IMR-90 (cell line): ENCODE results near the gene CAMTA1. TPM values are rescaled to one million over a fixed set of nuclear protein-coding genes. Genes with fewer than 3 reads are reported as not detected.

Source experiments
- ATAC-seq: fragments of 200-7000 bp; cut with Tn5 transposase; 2 replicates; pipeline ENCODE4 v1.9.1; 2020; ENCODE audit warnings: low read depth, mild to moderate bottlenecking, moderate library complexity
- BruUV-seq: library from RNA; stranded (reverse); fragments of 400-500 nt; replicated peaks from 2 replicates; lab custom pipeline; 2021; lab: Mats Ljungman, UMichigan
- CTCF ChIA-PET: fragments of 300-600 bp; formaldehyde crosslinking; extraction: SDS; loops from one replicate; lab custom pipeline; 2021; ENCODE audit warnings: antibody characterized with exemption; lab: Yijun Ruan, JAX
- POLR2A ChIA-PET: fragments of 300-600 bp; sonication (Branson Sonifier 250); formaldehyde crosslinking; loops from one replicate; lab custom pipeline; 2022; ENCODE audit warnings: antibody characterized with exemption; ENCODE audit not compliant: unreplicated experiment; lab: Charles Lee
- DNase-seq: peaks from one replicate; pipeline ENCODE4 v3.0.0; 2013
- H2AFZ ChIP-seq: replicated peaks from 2 replicates; pipeline ENCODE3; 2013; ENCODE audit warnings: low read length, mild to moderate bottlenecking; ENCODE audit not compliant: poor library complexity
- H2AK5ac ChIP-seq: 2 replicates; pipeline ENCODE4 v1.6.1; 2013; ENCODE audit warnings: low read depth, low read length, inconsistent platforms
- H2AK9ac ChIP-seq: replicated peaks from 2 replicates; pipeline ENCODE3; 2013; ENCODE audit warnings: mild to moderate bottlenecking, low read depth, low read length, moderate library complexity; ENCODE audit not compliant: poor library complexity
- H2BK120ac ChIP-seq: 2 replicates; pipeline ENCODE4 v1.6.1; 2013; ENCODE audit warnings: low read depth, low read length, inconsistent platforms
- H2BK15ac ChIP-seq: 3 replicates; pipeline ENCODE4 v1.6.1; 2013; ENCODE audit warnings: low read depth, low read length, inconsistent platforms
- H2BK20ac ChIP-seq: 2 replicates; pipeline ENCODE4 v1.6.1; 2013; ENCODE audit warnings: low read depth, mild to moderate bottlenecking, inconsistent platforms, low read length, moderate library complexity
- H2BK5ac ChIP-seq: 2 replicates; pipeline ENCODE4 v1.6.1; 2013; ENCODE audit warnings: mild to moderate bottlenecking, low read depth, low read length, inconsistent platforms; ENCODE audit not compliant: poor library complexity, severe bottlenecking
- H3K14ac ChIP-seq: replicated peaks from 2 replicates; pipeline ENCODE4 v1.6.1; 2013; ENCODE audit warnings: low read depth, low read length, inconsistent platforms
- H3K18ac ChIP-seq: 2 replicates; pipeline ENCODE4 v1.6.1; 2013; ENCODE audit warnings: low read depth, low read length, control low read depth
- H3K23ac ChIP-seq: 2 replicates; pipeline ENCODE4 v1.6.1; 2013; ENCODE audit warnings: low read depth, low read length, inconsistent platforms
- H3K27ac ChIP-seq: 2 replicates; pipeline ENCODE4 v1.5.1; 2013; ENCODE audit warnings: mild to moderate bottlenecking, control low read depth, low read length; ENCODE audit not compliant: insufficient read depth
- H3K27me3 ChIP-seq: 2 replicates; pipeline ENCODE4 v1.6.1; 2013; ENCODE audit warnings: low read length; ENCODE audit not compliant: control insufficient read depth, insufficient read depth
- H3K36me3 ChIP-seq: 2 replicates; pipeline ENCODE4 v1.6.1; 2013; ENCODE audit warnings: low read length, mixed read lengths; ENCODE audit not compliant: control insufficient read depth, insufficient read depth
- H3K4ac ChIP-seq: 2 replicates; pipeline ENCODE4 v1.6.1; 2013; ENCODE audit warnings: low read depth, low read length, inconsistent platforms
- H3K4me1 ChIP-seq: 2 replicates; pipeline ENCODE4 v1.6.1; 2013; ENCODE audit warnings: low read length, mixed read lengths; ENCODE audit not compliant: control insufficient read depth, insufficient read depth
- H3K4me2 ChIP-seq: 2 replicates; pipeline ENCODE4 v1.6.1; 2013; ENCODE audit warnings: low read depth, mild to moderate bottlenecking, control low read depth, low read length, moderate library complexity
- H3K4me3 ChIP-seq: 2 replicates; pipeline ENCODE4 v1.5.1; 2013; ENCODE audit warnings: low read depth, mild to moderate bottlenecking, control low read depth, low read length, moderate library complexity; ENCODE audit not compliant: insufficient read depth
- H3K56ac ChIP-seq: 2 replicates; pipeline ENCODE4 v1.6.1; 2013; ENCODE audit warnings: low read length, inconsistent platforms; ENCODE audit not compliant: insufficient read depth; ENCODE audit errors: extremely low read depth
- H3K79me1 ChIP-seq, 2 experiments: 2 replicates each; pipeline ENCODE4 v1.6.1; 2013; ENCODE audit warnings: low read length in 2 of 2, inconsistent platforms in 1 of 2, low read depth in 1 of 2
- H3K9ac ChIP-seq: 2 replicates; pipeline ENCODE4 v1.6.1; 2013; ENCODE audit warnings: low read depth, low read length, control low read depth
- H3K9me1 ChIP-seq: 2 replicates; pipeline ENCODE4 v1.6.1; 2013; ENCODE audit warnings: low read length, inconsistent platforms; ENCODE audit not compliant: insufficient read depth
- H3K9me3 ChIP-seq: 2 replicates; pipeline ENCODE4 v1.6.1; 2013; ENCODE audit warnings: low read length; ENCODE audit not compliant: control insufficient read depth, insufficient read depth
- H4K20me1 ChIP-seq: 2 replicates; pipeline ENCODE4 v1.6.1; 2013; ENCODE audit warnings: low read length, inconsistent platforms; ENCODE audit not compliant: insufficient read depth
- H4K5ac ChIP-seq: 2 replicates; pipeline ENCODE4 v1.6.1; 2013; ENCODE audit warnings: mild to moderate bottlenecking, low read depth, low read length, control low read depth
- H4K8ac ChIP-seq, 2 experiments: 2 replicates each; pipeline ENCODE4 v1.6.1; 2013; ENCODE audit warnings: low read depth in 2 of 2, low read length in 2 of 2, control low read depth in 1 of 2, inconsistent platforms in 1 of 2
- H4K91ac ChIP-seq: 2 replicates; pipeline ENCODE4 v1.6.1; 2013; ENCODE audit warnings: low read depth, low read length, inconsistent platforms; ENCODE audit not compliant: insufficient read depth
- BHLHE40 ChIP-seq: fragments of 150-350 bp; IDR thresholded peaks from 2 replicates; pipeline ENCODE4 v1.6.1; 2016; ENCODE audit warnings: mild to moderate bottlenecking, low read depth, low read length
- CEBPB ChIP-seq: IDR thresholded peaks from 2 replicates; pipeline ENCODE4 v1.6.1; 2012; ENCODE audit warnings: low read depth, low read length, improper control_type of control experiment
- CHD1 ChIP-seq: IDR thresholded peaks from 2 replicates; pipeline ENCODE4 v1.6.1; 2012; ENCODE audit warnings: low read depth, low read length, improper control_type of control experiment
- FOS ChIP-seq: fragments of 150-350 bp; IDR thresholded peaks from 2 replicates; pipeline ENCODE4 v1.6.1; 2016; ENCODE audit warnings: low read depth, low read length
- MAFK ChIP-seq: IDR thresholded peaks from 2 replicates; pipeline ENCODE4 v1.6.1; 2012; ENCODE audit warnings: low read depth, low read length, improper control_type of control experiment
- MAZ ChIP-seq: IDR thresholded peaks from 2 replicates; pipeline ENCODE4 v1.6.1; 2012; ENCODE audit warnings: low read depth, mild to moderate bottlenecking, low read length, improper control_type of control experiment, moderate library complexity, borderline replicate concordance
- MXI1 ChIP-seq: IDR thresholded peaks from 2 replicates; pipeline ENCODE4 v1.6.1; 2012; ENCODE audit warnings: low read depth, mild to moderate bottlenecking, low read length, moderate library complexity, borderline replicate concordance
- NFE2L2 ChIP-seq: fragments of 150-350 bp; IDR thresholded peaks from 2 replicates; pipeline ENCODE4 v1.6.1; 2016; ENCODE audit warnings: low read depth, mild to moderate bottlenecking, low read length
- POLR2A ChIP-seq: IDR thresholded peaks from 2 replicates; pipeline ENCODE4 v1.6.1; 2012; ENCODE audit warnings: mild to moderate bottlenecking, low read depth, low read length
- RAD21 ChIP-seq: IDR thresholded peaks from 2 replicates; pipeline ENCODE4 v1.6.1; 2012; ENCODE audit warnings: low read length, improper control_type of control experiment
- RCOR1 ChIP-seq: IDR thresholded peaks from 2 replicates; pipeline ENCODE4 v1.6.1; 2012; ENCODE audit warnings: mild to moderate bottlenecking, low read length, improper control_type of control experiment; ENCODE audit not compliant: insufficient replicate concordance
- RFX5 ChIP-seq: IDR thresholded peaks from 2 replicates; pipeline ENCODE4 v1.8.0; 2012; ENCODE audit warnings: low read depth, mild to moderate bottlenecking, low read length, moderate library complexity
- SMC3 ChIP-seq: fragments of 150-350 bp; IDR thresholded peaks from 2 replicates; pipeline ENCODE4 v1.6.1; 2016; ENCODE audit warnings: low read depth, mild to moderate bottlenecking, antibody characterized with exemption, low read length, moderate library complexity
- WGBS, 2 experiments: methylation state at CpG; one replicate each; pipeline versions ENCODE4 v1.1.5 to v1.1.7; 2013; ENCODE audit warnings: missing lambda C conversion rate in 2 of 2; ENCODE audit not compliant: insufficient read length in 1 of 2; ENCODE audit errors: extremely low coverage in 2 of 2; 5-methylcytosine and 5-hydroxymethylcytosine counted together
- dilution Hi-C: fragments of 300-500 bp; cut with HindIII; formaldehyde crosslinking; loops from one replicate; pipeline ENCODE4 v1.14.3; 2018; ENCODE audit warnings: low sequenced_read_pairs; ENCODE audit not compliant: unreplicated experiment
- in situ Hi-C: fragments of 300-500 bp; cut with MboI; formaldehyde crosslinking; loops from 3 replicates; pipeline ENCODE4 v1.14.3; 2019; ENCODE audit warnings: low sequenced_read_pairs, inconsistent platforms, mixed read lengths
- intact Hi-C: fragments of 100-400 bp; cut with micrococcal nuclease; formaldehyde crosslinking; loops from 2 replicates; pipeline ENCODE4 v1.10.0; 2022
- polyA plus RNA-seq, 3 experiments: library from polyadenylated mRNA; depleted of rRNA; stranded (reverse); fragments of >200 nt; gene quantifications; 2 replicates each; pipeline ENCODE4 v1.2.3, GENCODE V29; 2012; ENCODE audit warnings: low replicate concordance in 1 of 3
- total RNA-seq: library from RNA; depleted of rRNA; stranded (reverse); fragments of >200 nt; gene quantifications from 2 replicates; pipeline ENCODE4 v1.2.3, GENCODE V29; 2012
- TF ChIP-seq, protein P1 (sequence below): fragments of 150-350 bp; IDR thresholded peaks from 2 replicates; pipeline ENCODE4 v1.6.1; 2017; ENCODE audit warnings: mild to moderate bottlenecking, antibody characterized with exemption, low read length, low read depth
- TF ChIP-seq, protein P2 (sequence below): fragments of 150-350 bp; IDR thresholded peaks from 2 replicates; pipeline ENCODE4 v1.6.1; 2016; ENCODE audit warnings: low read depth, mild to moderate bottlenecking, low read length, moderate library complexity, borderline replicate concordance
- TF ChIP-seq, protein P3 (sequence below): conservative IDR thresholded peaks from 2 replicates; pipeline ENCODE4 v1.5.1; 2012; ENCODE audit warnings: mild to moderate bottlenecking, low read depth, low read length, improper control_type of control experiment

Gene CAMTA1
- total and polyA plus RNA-seq, 2 of the 4 experiments (the other 2 are of a cell fraction) = 35.5 to 74.3 TPM

DNA sequence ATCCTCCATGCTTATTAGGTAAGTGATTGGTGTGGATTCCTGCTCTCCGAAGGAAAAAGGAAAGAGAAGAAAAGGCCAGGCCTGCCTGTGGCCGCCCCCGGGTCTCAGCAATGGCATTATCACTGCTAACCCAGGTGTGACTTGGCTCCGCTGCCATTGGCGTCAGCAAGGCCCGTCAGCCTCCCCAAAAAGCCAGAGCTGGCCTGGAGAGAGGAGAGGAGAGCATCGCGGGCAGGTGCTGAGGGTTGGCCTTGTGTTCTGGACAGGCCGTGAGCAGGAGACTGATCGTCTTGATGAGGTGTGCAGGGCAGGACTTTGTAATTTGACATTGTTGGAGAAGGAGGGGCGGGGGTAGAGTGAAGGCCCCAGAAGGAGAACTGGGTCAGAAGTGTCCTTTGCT, 186.4 kb downstream of the CAMTA1 start:
- H3K4me1 ChIP-seq = peaks cover 2% of the 10 kb centered on the region; the same call in 1 of the 2 replicates
- no peak for DNase-seq
- H3K79me1 ChIP-seq = no peaks in the 10 kb centered on the region
- no peak overlapping the region for H3K23ac ChIP-seq
- dilution Hi-C loops (no loop called here), intact Hi-C loops (no loop called here), in situ Hi-C loops (no loop called here)
- no peak overlapping the region for H4K5ac ChIP-seq
- TF ChIP-seq MAZ (no peak), RAD21 (no peak), FOS (no peak), BHLHE40 (no peak), NFE2L2 (no peak), POLR2A (no peak), CEBPB (no peak), CHD1 (no peak), MAFK (no peak), RCOR1 (no peak), RFX5 (no peak), SMC3 (no peak), MXI1 (no peak)
- TF ChIP-seq, protein P1, sequence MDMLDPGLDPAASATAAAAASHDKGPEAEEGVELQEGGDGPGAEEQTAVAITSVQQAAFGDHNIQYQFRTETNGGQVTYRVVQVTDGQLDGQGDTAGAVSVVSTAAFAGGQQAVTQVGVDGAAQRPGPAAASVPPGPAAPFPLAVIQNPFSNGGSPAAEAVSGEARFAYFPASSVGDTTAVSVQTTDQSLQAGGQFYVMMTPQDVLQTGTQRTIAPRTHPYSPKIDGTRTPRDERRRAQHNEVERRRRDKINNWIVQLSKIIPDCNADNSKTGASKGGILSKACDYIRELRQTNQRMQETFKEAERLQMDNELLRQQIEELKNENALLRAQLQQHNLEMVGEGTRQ = no peak
- TF ChIP-seq, protein P2, sequence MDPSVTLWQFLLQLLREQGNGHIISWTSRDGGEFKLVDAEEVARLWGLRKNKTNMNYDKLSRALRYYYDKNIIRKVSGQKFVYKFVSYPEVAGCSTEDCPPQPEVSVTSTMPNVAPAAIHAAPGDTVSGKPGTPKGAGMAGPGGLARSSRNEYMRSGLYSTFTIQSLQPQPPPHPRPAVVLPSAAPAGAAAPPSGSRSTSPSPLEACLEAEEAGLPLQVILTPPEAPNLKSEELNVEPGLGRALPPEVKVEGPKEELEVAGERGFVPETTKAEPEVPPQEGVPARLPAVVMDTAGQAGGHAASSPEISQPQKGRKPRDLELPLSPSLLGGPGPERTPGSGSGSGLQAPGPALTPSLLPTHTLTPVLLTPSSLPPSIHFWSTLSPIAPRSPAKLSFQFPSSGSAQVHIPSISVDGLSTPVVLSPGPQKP = no peak
- TF ChIP-seq, protein P3, sequence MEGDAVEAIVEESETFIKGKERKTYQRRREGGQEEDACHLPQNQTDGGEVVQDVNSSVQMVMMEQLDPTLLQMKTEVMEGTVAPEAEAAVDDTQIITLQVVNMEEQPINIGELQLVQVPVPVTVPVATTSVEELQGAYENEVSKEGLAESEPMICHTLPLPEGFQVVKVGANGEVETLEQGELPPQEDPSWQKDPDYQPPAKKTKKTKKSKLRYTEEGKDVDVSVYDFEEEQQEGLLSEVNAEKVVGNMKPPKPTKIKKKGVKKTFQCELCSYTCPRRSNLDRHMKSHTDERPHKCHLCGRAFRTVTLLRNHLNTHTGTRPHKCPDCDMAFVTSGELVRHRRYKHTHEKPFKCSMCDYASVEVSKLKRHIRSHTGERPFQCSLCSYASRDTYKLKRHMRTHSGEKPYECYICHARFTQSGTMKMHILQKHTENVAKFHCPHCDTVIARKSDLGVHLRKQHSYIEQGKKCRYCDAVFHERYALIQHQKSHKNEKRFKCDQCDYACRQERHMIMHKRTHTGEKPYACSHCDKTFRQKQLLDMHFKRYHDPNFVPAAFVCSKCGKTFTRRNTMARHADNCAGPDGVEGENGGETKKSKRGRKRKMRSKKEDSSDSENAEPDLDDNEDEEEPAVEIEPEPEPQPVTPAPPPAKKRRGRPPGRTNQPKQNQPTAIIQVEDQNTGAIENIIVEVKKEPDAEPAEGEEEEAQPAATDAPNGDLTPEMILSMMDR = no peak
- no peaks in the 10 kb centered on the region for H3K9me1 ChIP-seq
- no peak overlapping the region for H3K14ac ChIP-seq
- H3K4me3 ChIP-seq = no peak overlapping the region
- H2AK5ac ChIP-seq = no peak overlapping the region
- H3K27me3 ChIP-seq = peaks cover 26% of the 10 kb centered on the region
- no peak overlapping the region for H3K27ac ChIP-seq
- H3K4me2 ChIP-seq = no peak overlapping the region
- H2AK9ac ChIP-seq = no peak overlapping the region
- H4K8ac ChIP-seq = no peak overlapping the region
- POLR2A ChIA-PET = no interaction called here
- 74% methylated on average over 4 of the region's 11 CpGs; no CpG with 5 or more reads in 1 of the 2 experiments for WGBS, 2 experiments
- no peak overlapping the region for H2BK20ac ChIP-seq
- H3K18ac ChIP-seq = no peak overlapping the region
- H3K36me3 ChIP-seq = no peaks in the 10 kb centered on the region
- CTCF ChIA-PET = no interaction called here
- no peak overlapping the region for H2AFZ ChIP-seq
- H2BK120ac ChIP-seq = no peak overlapping the region
- no peak overlapping the region for H3K4ac ChIP-seq
- H2BK5ac ChIP-seq = no peak overlapping the region
- no peak for ATAC-seq
- H3K9me3 ChIP-seq = no peaks in the 10 kb centered on the region
- no peak overlapping the region for H4K91ac ChIP-seq
- no peak overlapping the region for H3K56ac ChIP-seq
- no peak overlapping the region for H3K9ac ChIP-seq
- no peak overlapping the region for H2BK15ac ChIP-seq
- no peaks in the 10 kb centered on the region for H4K20me1 ChIP-seq
- no TSS peak for BruUV-seq
